Psoas muscle (tissue), 8 donors: ENCODE results near the gene TOLLIP. TPM values are rescaled to one million over a fixed set of nuclear protein-coding genes. Genes with fewer than 3 reads are reported as not detected.
A peak's percentile ranks its signal among the peaks of the same experiment; 100 is the strongest.

ENCODE experiments used
- ATAC-seq, 4 donors: fragments of 200-7000 bp; cut with Tn5 transposase; one replicate each; pipeline ENCODE4 v1.9.1; 2020; ENCODE audit warnings: moderate library complexity in 3 of 4, mild to moderate bottlenecking in 2 of 4
- DNase-seq, 2 donors: peaks; one replicate each; pipeline ENCODE4 v3.0.0-alpha.2; 2020
- H3K27ac ChIP-seq: fragments of 200-600 bp; one replicate; pipeline ENCODE4 v1.8.0; 2022
- H3K27me3 ChIP-seq, 3 donors: fragments of 200-600 bp in 1 of 3; one replicate each; pipeline versions ENCODE4 v1.6.1 to v1.8.0; 2013 to 2022; ENCODE audit warnings: low read length in 2 of 3, mild to moderate bottlenecking in 2 of 3, moderate library complexity in 1 of 3; ENCODE audit not compliant: insufficient read depth in 3 of 3
- H3K36me3 ChIP-seq, 2 donors: fragments of 200-600 bp in 1 of 2; one replicate each; pipeline versions ENCODE4 v1.6.1 to v1.8.0; 2013 to 2022; ENCODE audit warnings: low read depth in 1 of 2, mild to moderate bottlenecking in 1 of 2, moderate library complexity in 1 of 2; ENCODE audit not compliant: insufficient read depth in 1 of 2
- H3K4me1 ChIP-seq: fragments of 200-600 bp; one replicate; pipeline ENCODE4 v1.8.0; 2022
- H3K4me3 ChIP-seq: fragments of 200-600 bp; one replicate; pipeline ENCODE4 v1.8.0; 2022; ENCODE audit warnings: mild to moderate bottlenecking
- H3K9me3 ChIP-seq: fragments of 200-600 bp; one replicate; pipeline ENCODE4 v1.8.0; 2022
- CTCF ChIP-seq: fragments of 200-600 bp; IDR thresholded peaks from one replicate; pipeline ENCODE4 v1.8.0; 2022; ENCODE audit warnings: antibody characterized with exemption
- WGBS, 3 donors: extraction: QIAGEN DNeasy Blood & Tissue Kit; methylation state at CpG; one replicate each; pipeline versions ENCODE4 v1.1.6 to v1.1.7; 2013; 5-methylcytosine and 5-hydroxymethylcytosine counted together
- intact Hi-C, 2 donors: fragments of 100-400 bp; cut with DNase I; formaldehyde crosslinking; loops; one replicate each; pipeline versions ENCODE4 v1.11.0 to v1.14.2; 2022
- polyA plus RNA-seq, 3 donors: library from polyadenylated mRNA; stranded (reverse); fragments of 200-250 nt; gene quantifications; one replicate each; pipeline ENCODE4 v1.2.3, GENCODE V29; 2013
- total RNA-seq, 4 donors: library from RNA; stranded (reverse); fragmentation: NEBNext Ultra II Directional in 2 of 4; extraction: Animal tissue kit (Norgen Biotek cat#: 25700) in 2 of 4; gene quantifications; one replicate each; pipeline versions ENCODE4 v1.2.1 to v1.2.4, GENCODE V29; 2021 to 2023
- donor health status: healthy with polysubstance abuse.
- donor health status: DM: no; HTN: no; CAD: no; lungs with moderate emphysema.
- donor health status: Bipolar disorder and iron deficiency.
- donor health status: healthy.
- donor health status: DM: yes; HTN: yes; CAD: no.
- donor health status: DM: no; HTN: no; CAD: no.
- donor health status: DM: no; HTN: no; CAD: no.
- donor health status: DM: yes; HTN: yes; CAD: no.

The TOLLIP gene
- total and polyA plus RNA-seq, 7 donors, result 33.5 to 74.6 (median 56.4) TPM

- no peaks in the 10 kb centered on the region for H3K27me3 ChIP-seq
- WGBS, 3 donors, result 80 to 90% (median 86%) methylated on average over 14 of the region's 14 CpGs
- H3K9me3 ChIP-seq, result no peaks in the 10 kb centered on the region
- H3K4me1 ChIP-seq, result no peaks in the 10 kb centered on the region
- H3K27ac ChIP-seq, result no peak overlapping the region
- H3K4me3 ChIP-seq, result no peak overlapping the region
- ATAC-seq (no peak), DNase-seq (peak in 1 of 2 donors; percentile 38)
- intact Hi-C loops, result loop anchor here in 1 of 2 donors (10.0 kb wide), 1 partner anchor 230 kb away; no protein-coding TSS in a partner anchor
- TF ChIP-seq CTCF, result no peak
- peaks cover 0 to 56% of the 10 kb centered on the region in 2 donors for H3K36me3 ChIP-seq
These were observed 34.9 kb downstream of the TOLLIP start for GRCh38 chr11:1274501-1274900.

DNA sequence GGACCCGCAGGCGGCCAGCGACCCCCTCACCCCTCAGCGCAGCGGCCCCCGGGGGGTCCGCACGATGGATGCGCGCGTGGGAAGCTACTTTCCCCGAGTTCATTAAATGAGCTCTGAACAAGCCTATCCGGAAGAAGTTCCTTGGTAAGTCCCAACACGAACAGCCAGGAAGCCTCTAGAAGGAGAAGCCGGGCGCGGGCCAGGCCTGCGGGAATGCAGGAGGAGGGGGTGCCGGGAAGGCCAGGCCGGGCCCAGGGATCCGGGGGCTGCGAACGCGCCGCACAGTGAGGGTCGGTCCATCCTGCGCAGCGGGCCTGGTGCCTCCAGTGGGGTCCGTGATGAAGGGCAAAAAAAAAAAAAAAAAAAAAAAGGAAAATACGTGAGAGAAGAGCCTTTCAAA is 36.9 kb downstream of the TOLLIP start:
- no peak for ATAC-seq
- no peaks in the 10 kb centered on the region for H3K9me3 ChIP-seq
- intact Hi-C loops, result loop anchor here in 1 of 2 donors (10.0 kb wide), 1 partner anchor 232 kb away; no protein-coding TSS in a partner anchor
- no peak overlapping the region for H3K27ac ChIP-seq
- no peaks in the 10 kb centered on the region for H3K27me3 ChIP-seq
- no peak for TF ChIP-seq CTCF
- peaks cover 0 to 41% of the 10 kb centered on the region in 2 donors for H3K36me3 ChIP-seq
- no peaks in the 10 kb centered on the region for H3K4me1 ChIP-seq
- no peak overlapping the region for H3K4me3 ChIP-seq
- WGBS, 3 donors, result 88 to 94% (median 94%) methylated on average over 28 to 30 of the region's 30 CpGs
- DNase-seq, result peak in 1 of 2 donors; percentile 50

DNA sequence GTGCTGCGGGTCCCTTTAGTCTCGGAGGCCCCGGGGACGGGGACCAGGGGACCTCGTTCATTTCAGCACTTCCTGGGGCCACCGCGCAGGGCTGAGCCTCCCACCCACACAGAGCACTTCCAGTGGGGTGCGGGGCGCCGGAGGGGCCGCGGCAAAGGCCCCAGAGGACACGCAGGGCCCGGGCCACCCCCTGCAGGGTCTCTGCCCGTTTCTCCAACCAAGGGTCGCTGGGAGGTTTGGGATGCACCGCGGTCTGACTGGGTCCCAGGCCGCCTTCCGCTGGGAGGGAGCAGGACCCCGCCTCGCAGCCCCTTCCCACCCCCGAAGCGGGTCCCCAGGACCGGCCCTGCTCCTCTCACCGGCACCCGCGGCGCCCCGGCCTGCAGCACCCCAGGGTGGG is 37.5 kb downstream of the TOLLIP start:
- peaks cover 0 to 38% of the 10 kb centered on the region in 2 donors for H3K36me3 ChIP-seq
- H3K27ac ChIP-seq, result no peak overlapping the region
- H3K9me3 ChIP-seq, result no peaks in the 10 kb centered on the region
- no peaks in the 10 kb centered on the region for H3K27me3 ChIP-seq
- ATAC-seq (peak in 1 of 4 donors; percentile 5), DNase-seq (peak in 1 of 2 donors; percentile 34)
- H3K4me1 ChIP-seq, result no peaks in the 10 kb centered on the region
- intact Hi-C loops, result loop anchor here in 1 of 2 donors (10.0 kb wide), 1 partner anchor 233 kb away; no protein-coding TSS in a partner anchor
- no peak for TF ChIP-seq CTCF
- H3K4me3 ChIP-seq, result no peak overlapping the region
- WGBS, 3 donors, result 88 to 92% (median 90%) methylated on average over 16 to 30 of the region's 30 CpGs

DNA sequence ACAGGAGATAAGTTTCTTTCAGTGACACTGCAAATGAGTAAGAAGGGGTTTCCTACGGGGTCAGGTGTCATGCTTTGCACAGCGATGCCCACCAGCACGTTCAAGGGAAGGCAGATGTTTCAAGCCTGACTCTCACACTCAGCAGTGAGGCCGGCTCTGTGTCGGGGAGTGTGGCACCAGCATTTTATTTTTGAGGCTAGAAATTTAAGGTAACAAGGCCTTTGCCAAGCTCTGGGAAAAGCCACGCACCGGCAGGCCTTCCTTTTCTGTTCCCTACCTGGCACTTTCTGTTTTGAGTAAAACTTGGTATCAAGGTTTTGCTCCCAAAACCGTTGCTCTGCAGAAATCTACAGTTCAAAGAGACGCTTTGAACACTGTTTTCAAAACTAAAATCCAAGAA is 38.0 kb downstream of the TOLLIP start:
- TF ChIP-seq CTCF, result no peak
- Histone ChIP-seq H3K36me3 (peaks cover 0 to 33% of the 10 kb centered on the region in 2 donors), H3K4me3 (no peak overlapping the region), H3K4me1 (no peaks in the 10 kb centered on the region), H3K9me3 (no peaks in the 10 kb centered on the region), H3K27me3 (no peaks in the 10 kb centered on the region), H3K27ac (no peak overlapping the region)
- ATAC-seq (no peak), DNase-seq (peak in 1 of 2 donors; percentile 19)
- 78 to 79% (median 78%) methylated on average over 9 of the region's 9 CpGs for WGBS, 3 donors
- intact Hi-C loops, result loop anchor here in 1 of 2 donors (10.0 kb wide), 1 partner anchor 233 kb away; no protein-coding TSS in a partner anchor

GRCh38 chr11:1271002-1271401 is 38.4 kb downstream of the TOLLIP start:
- WGBS, 3 donors, result 62 to 66% (median 65%) methylated on average over 13 of the region's 13 CpGs
- Histone ChIP-seq H3K9me3 (no peaks in the 10 kb centered on the region), H3K4me1 (no peaks in the 10 kb centered on the region), H3K27ac (no peak overlapping the region), H3K36me3 (peaks cover 0 to 29% of the 10 kb centered on the region in 2 donors), H3K4me3 (no peak overlapping the region), H3K27me3 (no peaks in the 10 kb centered on the region)
- ATAC-seq, result no peak
- TF ChIP-seq CTCF, result no peak
- intact Hi-C loops, result loop anchor here in 1 of 2 donors (10.0 kb wide), 1 partner anchor 234 kb away; no protein-coding TSS in a partner anchor
- DNase-seq, result peak in 1 of 2 donors; percentile 32
